Measurements from ENCODE around the gene L3MBTL4.

GRCh38 chr18:6327895-6328620, 86.7 kb downstream of the L3MBTL4 start:
- TF ChIP-seq, protein P1, sequence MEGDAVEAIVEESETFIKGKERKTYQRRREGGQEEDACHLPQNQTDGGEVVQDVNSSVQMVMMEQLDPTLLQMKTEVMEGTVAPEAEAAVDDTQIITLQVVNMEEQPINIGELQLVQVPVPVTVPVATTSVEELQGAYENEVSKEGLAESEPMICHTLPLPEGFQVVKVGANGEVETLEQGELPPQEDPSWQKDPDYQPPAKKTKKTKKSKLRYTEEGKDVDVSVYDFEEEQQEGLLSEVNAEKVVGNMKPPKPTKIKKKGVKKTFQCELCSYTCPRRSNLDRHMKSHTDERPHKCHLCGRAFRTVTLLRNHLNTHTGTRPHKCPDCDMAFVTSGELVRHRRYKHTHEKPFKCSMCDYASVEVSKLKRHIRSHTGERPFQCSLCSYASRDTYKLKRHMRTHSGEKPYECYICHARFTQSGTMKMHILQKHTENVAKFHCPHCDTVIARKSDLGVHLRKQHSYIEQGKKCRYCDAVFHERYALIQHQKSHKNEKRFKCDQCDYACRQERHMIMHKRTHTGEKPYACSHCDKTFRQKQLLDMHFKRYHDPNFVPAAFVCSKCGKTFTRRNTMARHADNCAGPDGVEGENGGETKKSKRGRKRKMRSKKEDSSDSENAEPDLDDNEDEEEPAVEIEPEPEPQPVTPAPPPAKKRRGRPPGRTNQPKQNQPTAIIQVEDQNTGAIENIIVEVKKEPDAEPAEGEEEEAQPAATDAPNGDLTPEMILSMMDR (IDR thresholded peaks at IDR 0.05 in 4 of 5, conservative IDR thresholded peaks at IDR 0.05 in 1 of 5): no peak
- no peak for TF ChIP-seq POLR2A (IDR thresholded peaks at IDR 0.05)

Measured in gastrocnemius medialis (tissue), 4 donors.